HCT116 (cell line): ENCODE measurements around the gene CAV1. TPM values are rescaled to one million over a fixed set of nuclear protein-coding genes. Genes with fewer than 3 reads are reported as not detected.

Experiments used
- ATAC-seq: fragments of 200-7000 bp; cut with Tn5 transposase; 2 replicates; pipeline ENCODE4 v1.9.1; 2020; ENCODE audit warnings: mild to moderate bottlenecking, moderate library complexity
- BruUV-seq: library from RNA; stranded (reverse); fragments of 400-500 nt; replicated peaks from 2 replicates; lab custom pipeline; 2021; lab: Mats Ljungman, UMichigan
- CTCF ChIA-PET: fragments of 300-600 bp; sonication (Branson Sonifier 250); formaldehyde crosslinking; loops from one replicate; lab custom pipeline; 2021; ENCODE audit warnings: antibody characterized with exemption; lab: Charles Lee
- POLR2A ChIA-PET: fragments of 300-600, 350-600 bp; sonication (Branson Sonifier 250); formaldehyde crosslinking; loops from one replicate; lab custom pipeline; 2021; ENCODE audit warnings: antibody characterized with exemption; lab: Charles Lee
- RAD21 ChIA-PET, 2 experiments: fragments of 300-600 bp; sonication (Branson Sonifier 250); formaldehyde crosslinking; loops; one replicate each; lab custom pipeline; 2023; ENCODE audit warnings: low total read pairs in 2 of 2; ENCODE audit not compliant: uncharacterized antibody in 2 of 2, unreplicated experiment in 2 of 2, low non-redundant PET in 1 of 2; lab: Charles Lee
- DNase-seq: peaks from one replicate; pipeline ENCODE4 v3.0.0-alpha.2; 2010; ENCODE audit warnings: low read depth, low spot score
- H2AFZ ChIP-seq: fragments of 200-600 bp; shearing (Covaris generic), sonication (generic); 2 replicates; pipeline ENCODE4 v1.6.1; 2017; ENCODE audit warnings: low read depth, mixed run types, mixed read lengths, antibody characterized with exemption, low read length; ENCODE audit not compliant: poor library complexity, severe bottlenecking
- H3K27ac ChIP-seq: 2 replicates; pipeline ENCODE4 v1.5.1; 2012; ENCODE audit warnings: low read depth, low read length
- H3K27me3 ChIP-seq: fragments of 200-600 bp; sonication (generic); 2 replicates; pipeline ENCODE4 v1.6.1; 2016; ENCODE audit warnings: mixed run types, low read length, mixed read lengths; ENCODE audit not compliant: insufficient read depth
- H3K36me3 ChIP-seq, 2 experiments: fragments of 200-500 bp in 1 of 2; fragments of 200-600 bp in 1 of 2; sonication (Bioruptor generic) in 1 of 2; sonication (generic) in 1 of 2; 2 replicates each; pipeline versions ENCODE4 v1.5.1 to v1.6.1; 2014 to 2016; ENCODE audit warnings: low read length in 2 of 2, inconsistent platforms in 1 of 2, mixed read lengths in 1 of 2, mixed run types in 1 of 2; ENCODE audit not compliant: insufficient read depth in 2 of 2, control insufficient read depth in 1 of 2
- H3K4me1 ChIP-seq, 2 experiments: fragments of 200-600 bp in 1 of 2; sonication (generic) in 1 of 2; 2 replicates each; pipeline versions ENCODE4 v1.5.1 to v1.6.1; 2012 to 2017; ENCODE audit warnings: low read length in 2 of 2, inconsistent platforms in 1 of 2, mild to moderate bottlenecking in 1 of 2, mixed read lengths in 1 of 2, mixed run types in 1 of 2, moderate library complexity in 1 of 2; ENCODE audit not compliant: insufficient read depth in 2 of 2, control insufficient read depth in 1 of 2
- H3K4me2 ChIP-seq: fragments of 200-600 bp; sonication (generic); 2 replicates; pipeline ENCODE4 v1.6.1; 2017; ENCODE audit warnings: mixed run types, low read length, mixed read lengths
- H3K4me3 ChIP-seq, 2 experiments: fragments of 200-600 bp in 1 of 2; sonication (generic) in 1 of 2; replicated peaks in 1 of 2; 2 replicates each; pipeline ENCODE4 v1.5.1; 2011 to 2016; ENCODE audit warnings: low read length in 2 of 2, control low read depth in 1 of 2, low read depth in 1 of 2, mild to moderate bottlenecking in 1 of 2, mixed read lengths in 1 of 2, mixed run types in 1 of 2
- H3K79me2 ChIP-seq: fragments of 200-600 bp; sonication (generic); 2 replicates; pipeline ENCODE4 v1.6.1; 2017; ENCODE audit warnings: mild to moderate bottlenecking, mixed run types, low read length, moderate library complexity, mixed read lengths; ENCODE audit not compliant: insufficient read depth
- H3K9ac ChIP-seq: fragments of 200-600 bp; sonication (generic); 2 replicates; pipeline ENCODE4 v1.6.1; 2016; ENCODE audit warnings: low read length, mixed read lengths
- H3K9me2 ChIP-seq: fragments of 200-600 bp; sonication (generic), shearing (Covaris generic); 2 replicates; pipeline ENCODE4 v1.6.1; 2017; ENCODE audit warnings: mixed run types, mild to moderate bottlenecking, moderate library complexity; ENCODE audit not compliant: insufficient read depth
- H3K9me3 ChIP-seq, 2 experiments: fragments of 200-500 bp in 1 of 2; fragments of 200-600 bp in 1 of 2; sonication (Bioruptor generic) in 1 of 2; sonication (generic) in 1 of 2; 2 replicates each; pipeline ENCODE4 v1.6.1; 2014 to 2017; ENCODE audit warnings: low read length in 2 of 2, mixed read lengths in 2 of 2, inconsistent platforms in 1 of 2, low read depth in 1 of 2, mild to moderate bottlenecking in 1 of 2, mixed run types in 1 of 2, moderate library complexity in 1 of 2; ENCODE audit not compliant: control insufficient read depth in 1 of 2, insufficient read depth in 1 of 2
- H4K20me1 ChIP-seq: fragments of 200-600 bp; sonication (generic), shearing (Covaris generic); 2 replicates; pipeline ENCODE4 v1.6.1; 2017; ENCODE audit warnings: mixed run types, mild to moderate bottlenecking, moderate library complexity; ENCODE audit not compliant: insufficient read depth
- ATF3 ChIP-seq: IDR thresholded peaks from 2 replicates; pipeline ENCODE4 v1.6.1; 2012
- CBX3 ChIP-seq: IDR thresholded peaks from 2 replicates; pipeline ENCODE4 v1.6.1; 2012; ENCODE audit warnings: low read depth
- ELF1 ChIP-seq: IDR thresholded peaks from 2 replicates; pipeline ENCODE4 v1.6.1; 2012; ENCODE audit warnings: low read depth, borderline replicate concordance
- EZH2phosphoT487 ChIP-seq: fragments of 200-600 bp; IDR thresholded peaks from 2 replicates; pipeline ENCODE4 v1.6.1; 2018; ENCODE audit warnings: antibody characterized with exemption, borderline replicate concordance
- FOSL1 ChIP-seq: IDR thresholded peaks from 2 replicates; pipeline ENCODE4 v1.6.1; 2012; ENCODE audit warnings: low read depth
- JUND ChIP-seq: IDR thresholded peaks from 2 replicates; pipeline ENCODE4 v1.6.1; 2012
- POLR2A ChIP-seq: IDR thresholded peaks from 2 replicates; pipeline ENCODE4 v1.7.0; 2011; ENCODE audit warnings: borderline replicate concordance; ENCODE audit not compliant: insufficient read depth, insufficient read length; ENCODE audit errors: extremely low read depth
- SIN3A ChIP-seq: IDR thresholded peaks from 2 replicates; pipeline ENCODE4 v1.6.1; 2012; ENCODE audit warnings: low read depth
- SRF ChIP-seq: IDR thresholded peaks from 2 replicates; pipeline ENCODE4 v1.6.1; 2012; ENCODE audit warnings: low read depth
- YY1 ChIP-seq: IDR thresholded peaks from 2 replicates; pipeline ENCODE4 v1.6.1; 2011; ENCODE audit warnings: low read length, low read depth, moderate library complexity, mild to moderate bottlenecking; ENCODE audit not compliant: insufficient replicate concordance; ENCODE audit errors: extremely low read depth
- ZBTB33 ChIP-seq: IDR thresholded peaks from 2 replicates; pipeline ENCODE4 v1.6.1; 2011; ENCODE audit warnings: mild to moderate bottlenecking, low read length, moderate library complexity; ENCODE audit not compliant: insufficient replicate concordance; ENCODE audit errors: extremely low read depth
- ZFX ChIP-seq: fragments of 450-650 bp; IDR thresholded peaks from 2 replicates; pipeline ENCODE4 v1.6.1; 2017
- ZNF274 ChIP-seq: fragments of 200-500 bp; sonication (Bioruptor generic); IDR thresholded peaks from 2 replicates; pipeline ENCODE4 v1.6.1; 2014; ENCODE audit warnings: mild to moderate bottlenecking, low read depth, low read length, inconsistent platforms
- intact Hi-C: fragments of 100-400 bp; cut with micrococcal nuclease; formaldehyde crosslinking; loops from 2 replicates; pipeline ENCODE4 v1.10.0; 2022
- total RNA-seq: library from RNA; stranded (reverse); gene quantifications from one replicate; pipeline ENCODE4 v1.2.1, GENCODE V29; 2021; ENCODE audit not compliant: unreplicated experiment
- TF ChIP-seq, protein P1 (sequence below), 3 experiments: fragments of 200-600 bp in 1 of 3; sonication (generic) in 1 of 3; IDR thresholded peaks in 2 of 3; conservative IDR thresholded peaks in 1 of 3; 2 replicates each; pipeline ENCODE4 v1.5.1; 2012 to 2017; ENCODE audit warnings: low read depth in 2 of 3, low read length in 2 of 3, antibody characterized with exemption in 1 of 3, borderline replicate concordance in 1 of 3, control low read depth in 1 of 3, mild to moderate bottlenecking in 1 of 3, mixed read lengths in 1 of 3, mixed run types in 1 of 3, moderate library complexity in 1 of 3; ENCODE audit not compliant: insufficient read depth in 1 of 3
- TF ChIP-seq, protein P2 (sequence below): IDR thresholded peaks from 2 replicates; pipeline ENCODE4 v1.6.1; 2012; ENCODE audit warnings: low read depth

CAV1 gene
- total RNA-seq, 1 experiment from 2014 or later: 298 TPM

DNA sequence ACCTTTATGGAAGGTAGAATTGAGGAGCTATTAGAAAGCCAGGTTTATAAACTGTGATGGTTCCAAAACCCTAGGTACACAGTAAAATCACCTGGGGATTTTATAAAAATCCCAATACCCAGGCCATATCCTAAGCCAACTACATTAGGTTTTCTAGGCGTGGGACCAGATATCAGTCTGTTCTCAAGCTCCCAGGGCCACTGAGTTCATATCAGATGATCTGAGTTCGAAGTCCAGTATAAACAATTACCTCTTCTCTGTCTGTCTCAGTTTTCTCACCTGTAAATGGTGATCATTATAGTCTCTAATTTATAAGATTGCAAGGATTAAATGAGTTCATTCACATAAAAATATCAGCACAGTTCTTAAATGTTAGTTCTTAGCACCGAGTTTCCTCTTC, 60.6 kb downstream of the CAV1 start:
- no peak overlapping the region for H3K4me2 ChIP-seq
- no peak overlapping the region for H2AFZ ChIP-seq
- ChIA-PET POLR2A (no interaction called here), RAD21 (no interaction called here), CTCF (no interaction called here)
- BruUV-seq: no TSS peak
- no peaks in the 10 kb centered on the region for H3K9me2 ChIP-seq
- DNase-seq (no peak), ATAC-seq (no peak)
- H3K9me3 ChIP-seq: no peaks in the 10 kb centered on the region
- H4K20me1 ChIP-seq: no peaks in the 10 kb centered on the region
- TF ChIP-seq CBX3 (no peak), SRF (no peak), ZBTB33 (no peak), ZNF274 (no peak), ZFX (no peak), ATF3 (no peak), POLR2A (no peak), SIN3A (no peak), EZH2phosphoT487 (no peak), JUND (no peak), FOSL1 (no peak), ELF1 (no peak), YY1 (no peak)
- TF ChIP-seq, protein P1, sequence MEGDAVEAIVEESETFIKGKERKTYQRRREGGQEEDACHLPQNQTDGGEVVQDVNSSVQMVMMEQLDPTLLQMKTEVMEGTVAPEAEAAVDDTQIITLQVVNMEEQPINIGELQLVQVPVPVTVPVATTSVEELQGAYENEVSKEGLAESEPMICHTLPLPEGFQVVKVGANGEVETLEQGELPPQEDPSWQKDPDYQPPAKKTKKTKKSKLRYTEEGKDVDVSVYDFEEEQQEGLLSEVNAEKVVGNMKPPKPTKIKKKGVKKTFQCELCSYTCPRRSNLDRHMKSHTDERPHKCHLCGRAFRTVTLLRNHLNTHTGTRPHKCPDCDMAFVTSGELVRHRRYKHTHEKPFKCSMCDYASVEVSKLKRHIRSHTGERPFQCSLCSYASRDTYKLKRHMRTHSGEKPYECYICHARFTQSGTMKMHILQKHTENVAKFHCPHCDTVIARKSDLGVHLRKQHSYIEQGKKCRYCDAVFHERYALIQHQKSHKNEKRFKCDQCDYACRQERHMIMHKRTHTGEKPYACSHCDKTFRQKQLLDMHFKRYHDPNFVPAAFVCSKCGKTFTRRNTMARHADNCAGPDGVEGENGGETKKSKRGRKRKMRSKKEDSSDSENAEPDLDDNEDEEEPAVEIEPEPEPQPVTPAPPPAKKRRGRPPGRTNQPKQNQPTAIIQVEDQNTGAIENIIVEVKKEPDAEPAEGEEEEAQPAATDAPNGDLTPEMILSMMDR (IDR thresholded peaks at IDR 0.05 in 2 of 3, conservative IDR thresholded peaks at IDR 0.05 in 1 of 3; ENCODE audit: borderline replicate concordance in 1 of 3, insufficient read depth in 1 of 3, low read depth in 2 of 3, low read length in 2 of 3): no peak
- TF ChIP-seq, protein P2, sequence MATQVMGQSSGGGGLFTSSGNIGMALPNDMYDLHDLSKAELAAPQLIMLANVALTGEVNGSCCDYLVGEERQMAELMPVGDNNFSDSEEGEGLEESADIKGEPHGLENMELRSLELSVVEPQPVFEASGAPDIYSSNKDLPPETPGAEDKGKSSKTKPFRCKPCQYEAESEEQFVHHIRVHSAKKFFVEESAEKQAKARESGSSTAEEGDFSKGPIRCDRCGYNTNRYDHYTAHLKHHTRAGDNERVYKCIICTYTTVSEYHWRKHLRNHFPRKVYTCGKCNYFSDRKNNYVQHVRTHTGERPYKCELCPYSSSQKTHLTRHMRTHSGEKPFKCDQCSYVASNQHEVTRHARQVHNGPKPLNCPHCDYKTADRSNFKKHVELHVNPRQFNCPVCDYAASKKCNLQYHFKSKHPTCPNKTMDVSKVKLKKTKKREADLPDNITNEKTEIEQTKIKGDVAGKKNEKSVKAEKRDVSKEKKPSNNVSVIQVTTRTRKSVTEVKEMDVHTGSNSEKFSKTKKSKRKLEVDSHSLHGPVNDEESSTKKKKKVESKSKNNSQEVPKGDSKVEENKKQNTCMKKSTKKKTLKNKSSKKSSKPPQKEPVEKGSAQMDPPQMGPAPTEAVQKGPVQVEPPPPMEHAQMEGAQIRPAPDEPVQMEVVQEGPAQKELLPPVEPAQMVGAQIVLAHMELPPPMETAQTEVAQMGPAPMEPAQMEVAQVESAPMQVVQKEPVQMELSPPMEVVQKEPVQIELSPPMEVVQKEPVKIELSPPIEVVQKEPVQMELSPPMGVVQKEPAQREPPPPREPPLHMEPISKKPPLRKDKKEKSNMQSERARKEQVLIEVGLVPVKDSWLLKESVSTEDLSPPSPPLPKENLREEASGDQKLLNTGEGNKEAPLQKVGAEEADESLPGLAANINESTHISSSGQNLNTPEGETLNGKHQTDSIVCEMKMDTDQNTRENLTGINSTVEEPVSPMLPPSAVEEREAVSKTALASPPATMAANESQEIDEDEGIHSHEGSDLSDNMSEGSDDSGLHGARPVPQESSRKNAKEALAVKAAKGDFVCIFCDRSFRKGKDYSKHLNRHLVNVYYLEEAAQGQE: no peak
- H3K36me3 ChIP-seq: no peaks in the 10 kb centered on the region
- H3K27ac ChIP-seq: no peak overlapping the region
- H3K4me1 ChIP-seq: peaks cover 5 to 34% of the 10 kb centered on the region in 2 experiments; a peak in 3 of 4 replicates
- no peaks in the 10 kb centered on the region for H3K27me3 ChIP-seq
- intact Hi-C loops: loop anchor here (5.0 to 10.0 kb wide), 3 partner anchors 58 to 231 kb away; partner anchors contain the start of gene CAV1
- no peaks in the 10 kb centered on the region for H3K79me2 ChIP-seq
- no peak overlapping the region for H3K9ac ChIP-seq
- H3K4me3 ChIP-seq: no peak overlapping the region
